Mucosa of descending colon (tissue), 3 donors: Measurements from ENCODE around the gene MTF2. TPM values are rescaled to one million over a fixed set of nuclear protein-coding genes. Genes with fewer than 3 reads are reported as not detected.

ENCODE experiments used
- ATAC-seq: fragments of 200-7000 bp; cut with Tn5 transposase; one replicate; pipeline ENCODE4 v1.9.1; 2020; ENCODE audit warnings: mild to moderate bottlenecking, moderate library complexity
- DNase-seq, 3 donors: peaks; one replicate each; pipeline ENCODE4 v3.0.0-alpha.2; 2020
- H3K36me3 ChIP-seq: fragments of 200-600 bp; one replicate; pipeline ENCODE4 v1.8.0; 2021; ENCODE audit warnings: low read depth, mild to moderate bottlenecking
- H3K4me1 ChIP-seq: fragments of 200-600 bp; one replicate; pipeline ENCODE4 v1.8.0; 2021; ENCODE audit warnings: low read depth, mild to moderate bottlenecking
- H3K4me3 ChIP-seq: fragments of 200-600 bp; one replicate; pipeline ENCODE4 v1.8.0; 2021; ENCODE audit warnings: mild to moderate bottlenecking
- H3K9me3 ChIP-seq: fragments of 200-600 bp; one replicate; pipeline ENCODE4 v1.8.0; 2021; ENCODE audit warnings: mild to moderate bottlenecking
- CTCF ChIP-seq: fragments of 200-600 bp; IDR thresholded peaks from one replicate; pipeline ENCODE4 v1.8.0; 2022; ENCODE audit warnings: antibody characterized with exemption, mild to moderate bottlenecking
- intact Hi-C, 2 donors: fragments of 100-400 bp; cut with DNase I in 1 of 2; cut with micrococcal nuclease in 1 of 2; formaldehyde crosslinking; loops; one replicate each; pipeline versions ENCODE4 v1.11.0 to v1.11.1; 2022; cut with DNase I, micrococcal nuclease
- total RNA-seq, 3 donors: library from RNA; stranded (reverse); fragmentation: NEBNext Ultra II Directional in 2 of 3; extraction: Animal tissue kit (Norgen Biotek cat#: 25700) in 2 of 3; gene quantifications; one replicate each; pipeline versions ENCODE4 v1.2.1 to v1.2.4, GENCODE V29; 2021 to 2023
- donor health status: DM: no; HTN: no; CAD: no; lungs with moderate emphysema.
- donor health status: DM: no; HTN: no; CAD: no.
- donor health status: DM: no; HTN: yes; CAD: no.

Gene MTF2
- total RNA-seq, 3 donors from 2014 or later: 22.5 to 32.1 (median 23.6) TPM

GRCh38 chr1:93142161-93142560 lies 63.1 kb downstream of the MTF2 start:
- intact Hi-C loops: no loop called here
- ATAC-seq (no peak), DNase-seq (no peak)

GRCh38 chr1:93143136-93143535 lies 64.1 kb downstream of the MTF2 start:
- intact Hi-C loops: no loop called here
- Histone ChIP-seq H3K36me3 (no peaks in the 10 kb centered on the region), H3K4me3 (no peak overlapping the region), H3K9me3 (no peaks in the 10 kb centered on the region), H3K4me1 (no peaks in the 10 kb centered on the region)
- no peak for DNase-seq
- TF ChIP-seq CTCF: no peak
- no peak for ATAC-seq

More at GRCh38 chr1:93142161-93142560, 63.1 kb downstream of the MTF2 start:
- H3K9me3 ChIP-seq: no peaks in the 10 kb centered on the region
- no peaks in the 10 kb centered on the region for H3K36me3 ChIP-seq
- no peaks in the 10 kb centered on the region for H3K4me1 ChIP-seq
- no peak overlapping the region for H3K4me3 ChIP-seq
- no peak for TF ChIP-seq CTCF

- intact Hi-C loops: no loop called here
- no peaks in the 10 kb centered on the region for H3K9me3 ChIP-seq
- no peak for ATAC-seq
- H3K36me3 ChIP-seq: no peaks in the 10 kb centered on the region
- H3K4me1 ChIP-seq: no peaks in the 10 kb centered on the region
- no peak overlapping the region for H3K4me3 ChIP-seq
- no peak for TF ChIP-seq CTCF
- no peak for DNase-seq
These were observed 64.7 kb downstream of the MTF2 start for GRCh38 chr1:93143769-93144168.

GRCh38 chr1:93148001-93148400 lies 68.9 kb downstream of the MTF2 start:
- Histone ChIP-seq H3K9me3 (no peaks in the 10 kb centered on the region), H3K4me1 (no peaks in the 10 kb centered on the region), H3K36me3 (no peaks in the 10 kb centered on the region), H3K4me3 (no peak overlapping the region)
- TF ChIP-seq CTCF: no peak
- DNase-seq (no peak), ATAC-seq (no peak)
- intact Hi-C loops: no loop called here

GRCh38 chr1:93150729-93151128 lies 71.6 kb downstream of the MTF2 start:
- intact Hi-C loops: no loop called here
- Histone ChIP-seq H3K36me3 (no peaks in the 10 kb centered on the region), H3K4me3 (no peak overlapping the region), H3K9me3 (no peaks in the 10 kb centered on the region), H3K4me1 (no peaks in the 10 kb centered on the region)
- ATAC-seq (no peak), DNase-seq (no peak)
- no peak for TF ChIP-seq CTCF

GRCh38 chr1:93151474-93151873 lies 72.4 kb downstream of the MTF2 start:
- DNase-seq (no peak), ATAC-seq (no peak)
- no peak overlapping the region for H3K4me3 ChIP-seq
- intact Hi-C loops: no loop called here
- H3K4me1 ChIP-seq: no peaks in the 10 kb centered on the region
- no peaks in the 10 kb centered on the region for H3K9me3 ChIP-seq
- no peaks in the 10 kb centered on the region for H3K36me3 ChIP-seq
- no peak for TF ChIP-seq CTCF
